RPMI8226 (cell line): Measurements from ENCODE around the gene PRKCZ.

Experiments
- DNase-seq: peaks from one replicate; pipeline ENCODE4 v3.0.0-alpha.2; 2015

PRKCZ gene

GRCh38 chr1:2214541-2215241, 164.5 kb downstream of the PRKCZ start:
- no peak for DNase-seq

GRCh38 chr1:2215329-2215728, 165.1 kb downstream of the PRKCZ start:
- no peak for DNase-seq

DNA sequence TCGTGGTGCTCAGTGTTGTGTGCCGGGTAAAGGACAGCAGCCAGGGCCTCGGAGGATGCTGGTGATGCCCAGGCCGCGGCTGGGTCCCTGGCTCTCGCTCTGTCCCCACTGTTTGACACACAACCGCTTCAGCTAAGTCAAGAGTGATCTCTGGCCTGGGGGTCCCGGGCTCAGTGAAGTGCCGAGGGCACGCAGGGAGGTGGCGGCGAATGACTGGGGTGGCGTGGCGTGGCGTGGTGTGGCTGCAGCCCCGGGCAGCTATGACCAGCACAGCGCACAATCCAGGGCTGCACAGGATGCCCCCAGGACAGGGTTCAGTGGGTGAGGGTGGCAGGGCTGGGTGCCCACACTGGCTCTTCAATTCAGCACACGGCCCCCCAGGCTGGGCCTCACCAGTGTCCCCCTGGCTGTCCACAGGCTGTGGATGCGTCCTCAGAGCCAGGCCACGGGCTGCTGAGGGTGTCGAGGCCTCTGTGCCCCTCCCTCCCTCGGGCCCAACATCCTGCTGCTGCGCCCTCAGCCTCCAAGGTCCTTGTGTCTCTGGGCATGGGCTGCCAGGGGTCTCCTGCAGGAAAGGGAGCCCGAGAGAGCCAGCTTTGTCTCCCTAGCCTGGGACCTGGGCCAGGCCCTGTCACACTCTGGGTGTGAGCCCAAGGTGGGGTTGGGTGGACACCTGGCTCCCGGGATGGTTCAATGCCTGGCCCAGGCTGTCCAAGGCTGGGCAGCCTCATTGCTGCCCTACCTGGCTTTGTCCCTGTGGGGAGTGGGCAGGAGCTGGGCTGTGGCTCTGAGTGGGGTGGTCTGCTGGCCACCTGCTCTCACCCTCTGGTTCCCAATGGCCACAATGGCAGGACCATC, 165.9 kb downstream of the PRKCZ start:
- DNase-seq, result no peak

DNA sequence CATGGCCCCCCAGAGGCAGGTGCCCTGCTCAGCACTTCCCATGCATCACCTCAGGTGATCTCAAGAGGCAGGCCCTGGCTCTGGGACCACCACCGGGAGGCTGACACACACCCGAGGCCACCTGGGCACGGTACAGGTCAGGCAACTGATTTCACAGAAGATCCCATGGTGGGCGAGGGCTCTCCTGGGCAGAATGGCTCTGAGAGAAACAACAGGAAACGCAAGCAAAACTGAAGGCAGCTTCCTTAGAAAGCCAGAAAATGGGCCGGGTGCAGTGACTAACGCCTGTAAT, 166.5 kb downstream of the PRKCZ start:
- DNase-seq, result no peak

DNA sequence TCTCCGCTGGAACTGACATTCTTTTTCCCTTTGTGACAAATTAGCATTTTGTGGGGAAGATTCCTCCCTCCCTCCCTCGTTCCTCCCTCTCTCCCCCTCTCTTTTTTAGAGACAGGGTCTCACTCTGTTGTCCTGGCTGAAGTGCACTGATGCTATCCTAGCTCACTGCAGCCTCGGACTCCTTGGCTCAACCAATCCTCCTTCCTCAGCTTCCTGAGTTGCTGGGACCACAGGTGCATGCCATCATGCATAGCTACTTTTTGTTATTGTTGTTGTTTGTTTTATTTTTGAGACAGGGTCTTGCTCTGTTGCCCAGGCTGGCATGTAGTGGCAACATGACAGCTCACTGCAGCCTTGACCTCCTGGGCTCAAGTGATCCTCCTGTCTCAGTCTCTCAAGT, 171.1 kb downstream of the PRKCZ start:
- DNase-seq, result no peak

DNA sequence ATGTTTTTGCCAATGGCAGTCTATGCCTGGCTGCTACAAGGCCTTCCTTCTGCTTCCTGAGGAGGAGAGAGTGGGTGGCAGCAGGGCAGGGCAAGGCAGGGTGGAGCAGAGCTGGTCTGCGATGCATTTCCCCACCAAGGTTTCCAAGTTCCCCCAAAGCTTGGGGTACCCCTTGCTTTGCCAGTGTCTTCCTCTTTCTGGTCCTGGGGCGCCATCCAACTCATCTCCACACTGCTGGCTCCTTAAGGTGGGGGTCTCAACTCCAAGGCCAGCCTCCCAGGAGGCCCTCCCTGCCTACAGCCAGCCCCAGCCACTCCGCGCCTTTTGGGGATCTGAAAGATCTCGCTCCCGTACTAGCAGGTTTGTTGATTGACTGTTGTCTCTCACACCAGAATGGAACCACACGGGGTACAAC, 174.0 kb downstream of the PRKCZ start:
- DNase-seq, result no peak

DNA sequence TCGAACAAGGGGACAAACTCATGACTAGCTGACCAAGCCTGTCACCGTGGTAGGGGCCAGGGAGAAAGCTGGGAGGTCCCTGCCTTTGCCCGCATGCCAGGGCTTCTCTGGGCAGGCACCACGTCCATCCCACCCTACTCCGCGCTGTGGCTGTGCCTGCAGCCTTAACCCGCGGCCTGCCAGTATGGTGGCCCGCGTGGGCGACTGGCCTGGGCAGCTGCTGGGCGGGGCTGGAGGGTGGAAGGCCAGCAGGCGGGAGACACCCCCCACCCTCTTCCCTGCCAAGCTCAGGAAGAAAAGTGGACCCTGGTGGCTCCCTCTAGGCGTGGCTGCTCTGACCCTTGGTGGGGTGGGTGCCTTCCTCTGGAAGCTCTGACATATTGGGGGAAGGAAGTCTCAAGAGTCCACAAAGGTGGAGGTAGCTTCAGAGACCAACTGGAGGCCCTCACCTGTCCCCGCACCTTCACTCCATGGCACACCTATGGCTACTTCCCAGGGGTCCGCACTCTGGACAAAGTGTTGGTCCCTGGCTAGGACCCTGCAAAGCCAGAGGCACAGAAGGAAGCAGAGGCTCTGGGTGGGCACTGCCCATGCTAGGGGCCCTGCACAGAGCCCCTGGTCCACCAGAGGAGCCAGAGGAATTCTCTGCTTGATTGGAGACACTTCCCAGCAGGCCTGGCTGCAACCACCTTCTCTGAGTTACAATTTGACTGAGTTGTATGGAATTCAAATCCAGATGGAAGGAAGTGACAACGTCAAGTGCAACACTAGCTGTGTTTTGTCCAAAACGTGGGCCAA, 174.6 kb downstream of the PRKCZ start:
- no peak for DNase-seq

DNA sequence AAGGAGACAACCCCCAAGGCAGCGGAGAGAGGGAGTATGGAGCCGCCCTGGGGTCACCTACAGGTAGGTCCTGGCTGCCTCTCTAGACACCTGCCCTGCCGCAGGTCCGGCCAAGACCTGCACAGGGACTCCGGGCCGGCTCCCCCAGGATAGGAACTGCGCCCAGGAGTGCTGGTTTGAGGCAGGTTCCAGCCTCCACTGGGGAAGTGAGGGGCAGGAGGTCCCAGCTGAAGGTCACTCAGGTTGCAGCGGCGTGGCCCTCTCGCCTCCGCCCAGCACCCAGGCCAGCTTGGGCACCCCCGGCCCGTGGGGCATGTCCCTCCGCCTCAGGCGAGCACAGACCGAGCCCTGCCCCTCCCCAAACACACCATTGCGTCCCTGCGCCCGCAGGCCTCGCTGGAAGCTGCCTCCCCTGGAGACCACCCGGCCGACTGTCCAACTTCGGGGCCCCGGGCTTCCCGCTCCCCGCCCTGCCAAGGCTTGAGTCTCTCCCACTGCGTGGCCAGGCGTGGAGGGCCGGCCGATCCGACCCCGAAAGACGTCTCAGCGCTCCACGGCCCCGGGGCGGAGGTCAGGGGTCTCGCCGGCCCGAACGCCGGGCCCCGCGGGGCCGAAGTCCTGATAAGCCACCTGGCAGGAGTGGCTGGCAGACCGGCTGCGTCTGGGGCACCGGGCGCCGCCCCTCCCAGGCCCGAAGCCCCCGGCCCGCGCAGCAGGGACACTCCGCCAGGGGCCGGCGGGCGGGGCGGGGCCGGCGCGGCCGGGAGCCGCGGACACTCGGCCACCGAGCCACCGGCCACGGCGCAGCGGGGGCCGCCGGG, 176.5 kb downstream of the PRKCZ start:
- no peak for DNase-seq

- DNase-seq, result peak; percentile 98
Observed at GRCh38 chr1:2227346-2228156, 177.3 kb downstream of the PRKCZ start.

DNA sequence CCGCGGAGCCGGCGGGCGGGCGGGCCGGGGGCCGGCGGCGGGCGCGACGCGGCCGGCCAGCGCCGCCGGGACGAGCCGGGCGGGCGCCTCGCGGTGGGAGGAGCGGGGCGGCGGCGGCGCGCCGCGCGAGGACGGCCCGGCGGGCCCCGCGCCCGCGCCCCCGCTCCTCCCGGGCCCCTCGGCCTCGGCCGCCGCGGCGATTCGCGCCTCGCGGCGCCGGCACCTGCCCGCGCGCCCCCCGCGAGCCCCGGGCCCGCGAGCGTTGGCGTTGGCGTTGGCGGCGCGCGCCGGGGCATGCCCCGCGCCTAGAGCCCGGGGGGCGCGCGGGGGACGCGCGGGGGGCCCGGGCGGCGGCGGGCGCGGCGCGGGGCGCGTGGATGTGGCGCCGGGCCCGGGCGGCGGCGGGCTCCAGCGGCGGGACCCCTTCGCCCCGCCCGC, 178.0 kb downstream of the PRKCZ start, which contains the start of gene SKI:
SKI (plus strand) TSS at position 163 of the 438 bp plus-strand sequence. CDS start 448 bp downstream, outside the sequence.
- no peak for DNase-seq

DNA sequence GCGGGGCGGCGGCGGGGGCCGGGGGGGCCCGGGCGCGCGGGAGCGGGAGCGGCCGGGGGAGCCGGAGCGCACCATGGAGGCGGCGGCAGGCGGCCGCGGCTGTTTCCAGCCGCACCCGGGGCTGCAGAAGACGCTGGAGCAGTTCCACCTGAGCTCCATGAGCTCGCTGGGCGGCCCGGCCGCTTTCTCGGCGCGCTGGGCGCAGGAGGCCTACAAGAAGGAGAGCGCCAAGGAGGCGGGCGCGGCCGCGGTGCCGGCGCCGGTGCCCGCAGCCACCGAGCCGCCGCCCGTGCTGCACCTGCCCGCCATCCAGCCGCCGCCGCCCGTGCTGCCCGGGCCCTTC, 178.5 kb downstream of the PRKCZ start:
- DNase-seq, result peak; percentile 67

DNA sequence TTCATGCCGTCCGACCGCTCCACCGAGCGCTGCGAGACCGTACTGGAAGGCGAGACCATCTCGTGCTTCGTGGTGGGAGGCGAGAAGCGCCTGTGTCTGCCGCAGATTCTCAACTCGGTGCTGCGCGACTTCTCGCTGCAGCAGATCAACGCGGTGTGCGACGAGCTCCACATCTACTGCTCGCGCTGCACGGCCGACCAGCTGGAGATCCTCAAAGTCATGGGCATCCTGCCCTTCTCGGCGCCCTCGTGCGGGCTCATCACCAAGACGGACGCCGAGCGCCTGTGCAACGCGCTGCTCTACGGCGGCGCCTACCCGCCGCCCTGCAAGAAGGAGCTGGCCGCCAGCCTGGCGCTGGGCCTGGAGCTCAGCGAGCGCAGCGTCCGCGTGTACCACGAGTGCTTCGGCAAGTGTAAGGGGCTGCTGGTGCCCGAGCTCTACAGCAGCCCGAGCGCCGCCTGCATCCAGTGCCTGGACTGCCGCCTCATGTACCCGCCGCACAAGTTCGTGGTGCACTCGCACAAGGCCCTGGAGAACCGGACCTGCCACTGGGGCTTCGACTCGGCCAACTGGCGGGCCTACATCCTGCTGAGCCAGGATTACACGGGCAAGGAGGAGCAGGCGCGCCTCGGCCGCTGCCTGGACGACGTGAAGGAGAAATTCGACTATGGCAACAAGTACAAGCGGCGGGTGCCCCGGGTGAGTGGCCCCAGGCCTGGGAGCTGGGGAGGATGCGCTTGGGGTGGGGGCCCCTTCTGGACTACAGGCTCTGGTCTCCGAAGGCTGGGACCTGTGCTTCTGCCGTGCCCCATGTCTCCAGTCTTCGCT, 179.0 kb downstream of the PRKCZ start:
- DNase-seq, result peak; percentile 94

DNA sequence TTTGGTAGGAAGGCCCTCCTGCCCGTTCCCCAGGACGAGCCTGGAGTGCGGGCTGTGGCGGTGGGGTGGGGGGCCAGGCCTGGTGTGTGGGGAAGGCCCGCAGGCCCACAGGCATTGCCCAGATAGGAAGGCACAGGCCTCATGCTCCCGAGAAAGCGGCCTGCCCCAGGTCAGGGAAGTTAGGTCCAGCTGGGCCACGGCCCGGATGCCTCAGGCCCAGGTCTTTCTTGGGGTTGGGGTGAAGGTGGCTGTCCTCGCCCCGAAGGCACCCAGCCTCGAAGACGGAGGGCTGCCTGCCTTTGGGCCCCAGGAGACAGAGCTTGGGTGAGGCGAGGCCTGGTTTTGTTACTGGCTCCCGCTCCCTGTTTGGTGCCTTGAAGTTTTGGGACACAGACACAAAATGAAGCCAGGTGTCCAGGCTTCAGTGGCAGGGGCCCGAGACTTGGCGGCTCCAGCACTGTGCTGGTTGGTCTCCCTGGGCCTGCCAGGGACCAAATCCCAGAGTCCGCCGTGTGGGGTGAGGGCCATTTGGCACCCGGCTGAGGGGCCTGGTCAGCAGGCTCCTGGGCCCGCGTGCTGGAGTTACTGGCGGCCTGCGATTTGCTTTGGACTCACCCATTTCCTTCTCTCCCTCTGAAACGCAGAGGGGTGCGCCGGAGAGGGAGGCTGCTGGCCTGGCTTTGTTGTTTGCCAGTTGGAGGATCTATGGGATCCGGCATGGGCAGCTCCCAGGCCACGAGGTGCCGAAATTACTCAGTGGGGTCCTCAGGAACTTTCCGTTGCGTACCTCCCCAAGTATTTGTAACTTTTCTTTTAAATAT, 179.9 kb downstream of the PRKCZ start:
- no peak for DNase-seq

GRCh38 chr1:2230781-2231531, 180.7 kb downstream of the PRKCZ start:
- no peak for DNase-seq

DNA sequence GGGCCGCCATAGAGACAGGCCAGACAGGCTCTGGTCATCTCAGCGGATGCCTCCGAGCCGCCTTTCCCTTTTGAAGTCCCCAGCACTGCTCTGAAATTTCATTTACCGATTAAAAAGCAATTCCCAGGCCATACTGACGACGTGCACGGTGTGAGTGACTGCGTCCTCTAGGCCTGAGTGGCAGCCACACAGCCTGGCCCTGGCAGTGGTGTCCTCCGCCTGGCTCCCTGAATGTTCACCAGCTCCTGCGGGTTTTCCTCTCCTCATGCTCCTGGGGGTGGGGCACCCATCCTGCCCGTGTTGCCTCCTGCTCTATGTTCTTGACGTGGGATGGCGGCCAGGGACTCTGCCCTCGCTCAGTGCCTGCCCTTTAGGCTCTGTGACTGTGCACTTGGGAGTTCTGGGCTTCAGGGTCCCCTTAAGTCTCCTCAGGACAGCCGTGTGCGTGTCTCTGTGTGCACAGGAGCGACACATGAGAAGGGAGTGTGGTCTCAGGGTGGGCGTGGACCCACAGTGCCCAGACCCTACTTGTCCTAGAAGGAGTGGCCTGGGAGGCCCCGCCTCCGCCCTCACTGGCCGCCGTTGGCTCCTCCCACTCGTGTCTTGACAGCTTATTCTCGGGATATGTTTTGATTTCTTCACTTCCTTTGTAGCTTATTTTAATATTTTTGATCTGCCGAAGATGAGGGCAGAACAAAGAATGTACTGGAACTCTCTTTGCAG, 181.5 kb downstream of the PRKCZ start:
- DNase-seq, result no peak

- DNase-seq, result no peak
Observed at GRCh38 chr1:2232255-2232915, 182.2 kb downstream of the PRKCZ start.

- DNase-seq, result no peak
Observed at GRCh38 chr1:2232916-2233438, 182.8 kb downstream of the PRKCZ start.

DNA sequence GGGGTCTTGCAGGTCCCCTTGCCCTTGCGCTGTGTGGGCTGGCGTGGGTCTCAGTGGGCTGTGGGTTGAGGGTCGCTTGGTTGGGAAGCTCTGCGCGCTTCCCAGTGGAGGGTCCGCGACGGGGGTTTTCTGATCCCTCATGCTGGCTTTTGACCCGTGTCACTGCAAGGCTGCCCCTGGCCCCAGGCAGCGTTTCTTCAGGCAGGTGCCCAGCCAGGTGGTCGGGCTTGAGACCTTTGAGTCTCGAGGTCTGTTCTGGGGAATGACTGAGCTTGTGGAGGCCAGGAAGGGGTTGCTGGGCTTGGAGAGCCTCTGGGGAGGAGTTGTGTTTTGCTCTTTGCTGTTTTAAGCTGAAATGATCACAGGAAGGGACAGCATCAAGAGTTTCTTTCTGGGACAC, 183.3 kb downstream of the PRKCZ start:
- no peak for DNase-seq
